Esophagus mucosa (tissue), 1 donor: Measurements from ENCODE around the gene TSPAN7. TPM values are rescaled to one million over a fixed set of nuclear protein-coding genes. Genes with fewer than 3 reads are reported as not detected.
A peak's percentile ranks its signal among the peaks of the same experiment; 100 is the strongest.

Experiments
- ATAC-seq: fragments of 200-7000 bp; cut with Tn5 transposase; one replicate; pipeline ENCODE4 v1.9.1; 2020
- total RNA-seq: library from RNA; stranded (reverse); gene quantifications from one replicate; pipeline ENCODE4 v1.2.4, GENCODE V29; 2023
- donor health status: DM: yes; HTN: yes; CAD: no.

Gene TSPAN7
- 11.3 TPM for total RNA-seq

GRCh38 chrX:38561126-38561868 lies at the start of gene TSPAN7:
TSPAN7 (plus strand) TSS chrX:38561542; CDS start chrX:38561547, 5 bp downstream.
- ATAC-seq = peak; percentile 85

GRCh38 chrX:38513112-38513742 lies 48.1 kb upstream of the TSPAN7 start:
- no peak for ATAC-seq

- ATAC-seq = no peak
Observed at GRCh38 chrX:38514016-38514854, 47.1 kb upstream of the TSPAN7 start.

- ATAC-seq = no peak
Observed at GRCh38 chrX:38515291-38515690, 46.1 kb upstream of the TSPAN7 start.

GRCh38 chrX:38516196-38516774 lies 45.1 kb upstream of the TSPAN7 start:
- ATAC-seq = no peak

GRCh38 chrX:38519651-38520050 lies 41.7 kb upstream of the TSPAN7 start:
- no peak for ATAC-seq

- no peak for ATAC-seq
Observed at GRCh38 chrX:38538134-38538533, 23.2 kb upstream of the TSPAN7 start.

GRCh38 chrX:38539748-38540147 lies 21.6 kb upstream of the TSPAN7 start:
- ATAC-seq = no peak

- no peak for ATAC-seq
Observed at GRCh38 chrX:38548508-38548907, 12.8 kb upstream of the TSPAN7 start.

GRCh38 chrX:38552721-38553120 lies 8.6 kb upstream of the TSPAN7 start:
- ATAC-seq = no peak

- ATAC-seq = peak; percentile 52
Observed at GRCh38 chrX:38558686-38559085, 2.7 kb upstream of the TSPAN7 start.

GRCh38 chrX:38560776-38561125 lies 591 bp upstream of the TSPAN7 start:
- no peak for ATAC-seq

- no peak for ATAC-seq
Observed at GRCh38 chrX:38561951-38562719, 793 bp downstream of the TSPAN7 start.

GRCh38 chrX:38563030-38563429 lies 1.7 kb downstream of the TSPAN7 start:
- no peak for ATAC-seq

GRCh38 chrX:38570396-38570795 lies 9.1 kb downstream of the TSPAN7 start:
- peak; percentile 56 for ATAC-seq

GRCh38 chrX:38571058-38571457 lies 9.7 kb downstream of the TSPAN7 start:
- no peak for ATAC-seq

GRCh38 chrX:38574858-38575257 lies 13.5 kb downstream of the TSPAN7 start:
- ATAC-seq = no peak

- no peak for ATAC-seq
Observed at GRCh38 chrX:38575888-38576287, 14.5 kb downstream of the TSPAN7 start.

- ATAC-seq = no peak
Observed at GRCh38 chrX:38577738-38578137, 16.4 kb downstream of the TSPAN7 start.

GRCh38 chrX:38578167-38578566 lies 16.8 kb downstream of the TSPAN7 start:
- ATAC-seq = peak; percentile 60

- ATAC-seq = no peak
Observed at GRCh38 chrX:38583181-38583580, 21.8 kb downstream of the TSPAN7 start.

GRCh38 chrX:38594434-38594833 lies 33.1 kb downstream of the TSPAN7 start:
- no peak for ATAC-seq
